ES-I3 (cell line): ENCODE results near the gene PRUNE2.
"Not testable (repeated sequence)": the region's sequence is repeated elsewhere in the genome, so short reads cannot be mapped to it uniquely, and the experiment has no call there.

Experiments
- H3K36me3 ChIP-seq: 2 replicates; pipeline ENCODE4 v1.6.1; 2013; ENCODE audit warnings: mild to moderate bottlenecking, low read length, control low read depth, moderate library complexity; ENCODE audit not compliant: insufficient read depth
- H3K4me1 ChIP-seq: 2 replicates; pipeline ENCODE4 v1.6.1; 2013; ENCODE audit warnings: mild to moderate bottlenecking, control low read depth, low read length; ENCODE audit not compliant: insufficient read depth
- H3K9ac ChIP-seq: 2 replicates; pipeline ENCODE4 v1.6.1; 2013; ENCODE audit warnings: low read depth, mild to moderate bottlenecking, low read length, moderate library complexity
- H3K9me3 ChIP-seq: 2 replicates; pipeline ENCODE4 v1.6.1; 2013; ENCODE audit warnings: mild to moderate bottlenecking, low read length, moderate library complexity; ENCODE audit not compliant: control insufficient read depth, insufficient read depth

Gene PRUNE2

GRCh38 chr9:76873056-76873792 lies 32.7 kb downstream of the PRUNE2 start:
- H3K9me3 ChIP-seq, result no peaks in the 10 kb centered on the region
- H3K9ac ChIP-seq, result no peak overlapping the region
- H3K36me3 ChIP-seq, result no peaks in the 10 kb centered on the region
- H3K4me1 ChIP-seq, result peaks cover 29% of the 10 kb centered on the region; the same call in 1 of the 2 replicates

- H3K4me1 ChIP-seq, result peaks cover 36% of the 10 kb centered on the region
- H3K36me3 ChIP-seq, result no peaks in the 10 kb centered on the region
- H3K9ac ChIP-seq, result no peak overlapping the region
- H3K9me3 ChIP-seq, result no peaks in the 10 kb centered on the region
Observed at GRCh38 chr9:76868897-76869296, 37.0 kb downstream of the PRUNE2 start.

- no peak overlapping the region; the same call in 1 of the 2 replicates for H3K9ac ChIP-seq
- no peaks in the 10 kb centered on the region for H3K36me3 ChIP-seq
- H3K9me3 ChIP-seq, result no peaks in the 10 kb centered on the region
- H3K4me1 ChIP-seq, result peaks cover 27% of the 10 kb centered on the region
Observed at GRCh38 chr9:76866689-76867088, 39.2 kb downstream of the PRUNE2 start.

GRCh38 chr9:76863832-76864231 lies 42.1 kb downstream of the PRUNE2 start:
- Histone ChIP-seq H3K9me3 (no peaks in the 10 kb centered on the region), H3K9ac (no peak overlapping the region), H3K4me1 (peaks cover 31% of the 10 kb centered on the region), H3K36me3 (no peaks in the 10 kb centered on the region)

DNA sequence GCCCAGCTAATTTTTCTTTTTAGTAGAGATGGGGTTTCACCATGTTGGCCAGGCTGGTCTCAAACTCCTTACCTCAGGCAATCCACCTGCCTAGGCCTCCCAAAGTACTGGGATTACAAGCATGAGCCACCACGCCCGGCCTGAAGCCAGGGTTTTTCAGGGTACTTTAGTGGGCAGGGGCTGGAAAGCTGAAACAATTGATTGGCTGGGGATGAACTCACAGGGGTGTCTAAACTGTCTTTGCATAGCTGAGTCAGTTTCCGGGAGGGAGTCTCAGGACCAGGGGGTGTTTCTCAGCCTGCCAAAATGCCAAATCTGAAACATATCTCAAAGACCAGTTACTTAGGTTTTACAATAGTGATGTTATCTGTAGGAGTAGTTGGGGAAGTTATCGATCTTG lies 46.1 kb downstream of the PRUNE2 start:
- H3K9ac ChIP-seq, result no peak overlapping the region
- no peaks in the 10 kb centered on the region for H3K36me3 ChIP-seq
- H3K4me1 ChIP-seq, result peaks cover 11% of the 10 kb centered on the region
- H3K9me3 ChIP-seq, result no peaks in the 10 kb centered on the region

DNA sequence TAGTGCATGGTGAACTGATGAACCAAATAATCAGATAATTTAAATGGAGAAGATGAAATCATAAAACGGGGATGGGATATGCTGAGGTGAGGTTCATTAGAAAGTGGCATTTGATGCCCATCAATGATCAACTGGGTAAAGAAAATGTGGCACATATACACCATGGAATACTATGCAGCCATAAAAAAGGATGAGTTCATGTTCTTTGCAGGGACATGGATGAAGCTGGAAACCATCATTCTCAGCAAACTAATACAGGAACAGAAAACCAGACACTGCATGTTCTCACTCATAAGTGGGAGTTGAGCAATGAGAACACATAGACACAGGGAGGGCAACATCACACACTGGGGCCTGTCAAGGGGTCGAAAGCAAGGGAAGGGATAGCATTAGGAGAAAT lies 47.7 kb downstream of the PRUNE2 start:
- H3K9me3 ChIP-seq, H3K9ac ChIP-seq: not testable (repeated sequence)
- peaks cover 11% of the 10 kb centered on the region for H3K4me1 ChIP-seq

DNA sequence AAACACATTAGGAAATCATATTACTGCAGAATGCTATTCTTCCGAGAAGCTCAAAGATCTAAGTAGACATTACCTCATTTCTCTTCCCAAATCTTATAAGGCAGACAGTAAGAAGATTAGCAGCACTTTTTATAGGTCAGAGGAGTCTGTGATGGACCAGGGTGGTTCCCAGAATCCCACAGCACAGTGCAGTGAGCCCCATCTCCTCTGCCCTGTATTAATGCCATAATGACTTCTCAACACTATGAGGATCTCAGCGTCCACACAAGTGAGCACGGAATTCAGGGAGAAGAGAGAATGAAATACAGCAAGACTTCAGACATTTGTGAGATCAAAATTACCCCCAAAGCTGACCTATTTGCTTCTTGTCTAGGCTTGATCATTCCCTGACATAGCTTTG lies 49.9 kb downstream of the PRUNE2 start:
- Histone ChIP-seq H3K9ac (no peak overlapping the region), H3K36me3 (no peaks in the 10 kb centered on the region), H3K4me1 (peaks cover 11% of the 10 kb centered on the region), H3K9me3 (no peaks in the 10 kb centered on the region)

More for the DNA sequence above, 47.7 kb downstream of the PRUNE2 start:
- not testable (repeated sequence) for H3K36me3 ChIP-seq

DNA sequence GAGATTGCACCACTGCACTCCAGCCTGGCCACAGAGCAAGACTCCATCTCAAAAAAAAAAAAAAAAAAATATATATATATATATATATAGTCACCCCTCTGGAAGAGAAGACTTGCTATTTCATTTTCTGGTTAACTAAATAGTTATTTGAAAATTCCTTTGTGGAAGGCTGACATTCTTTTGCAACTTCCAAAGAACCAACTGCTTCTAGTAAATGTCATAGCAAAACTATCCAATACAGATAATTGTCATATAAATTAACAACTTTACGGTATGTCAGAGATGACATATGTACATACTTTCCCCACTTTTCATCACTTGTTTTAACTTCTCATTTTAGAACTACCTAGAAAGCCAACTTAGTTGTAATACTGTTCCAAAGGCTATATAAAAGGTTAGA lies 50.9 kb downstream of the PRUNE2 start:
- Histone ChIP-seq H3K9ac (no peak overlapping the region), H3K36me3 (peaks cover 2% of the 10 kb centered on the region; the same call in 1 of the 2 replicates), H3K4me1 (peaks cover 7% of the 10 kb centered on the region), H3K9me3 (no peaks in the 10 kb centered on the region)

DNA sequence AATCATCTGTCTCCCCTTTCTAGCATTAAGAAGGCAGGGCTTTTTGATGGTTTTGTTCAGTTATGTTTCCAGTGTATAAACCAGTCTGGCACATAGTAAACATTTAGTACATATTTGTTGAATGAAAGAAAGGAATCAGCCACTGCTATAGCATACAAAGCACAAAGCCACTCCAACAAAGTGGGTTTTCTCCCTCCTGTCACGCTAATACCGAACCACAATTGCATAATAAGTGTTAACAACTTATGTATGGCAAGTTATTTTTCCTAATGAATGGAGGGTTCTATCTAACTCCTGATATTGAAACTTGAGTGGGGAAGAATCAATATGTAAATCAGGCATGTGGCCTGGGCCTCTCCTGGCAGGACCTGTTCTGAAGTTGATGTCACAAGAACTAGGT lies 53.9 kb downstream of the PRUNE2 start:
- Histone ChIP-seq H3K36me3 (peaks cover 5% of the 10 kb centered on the region; the same call in 1 of the 2 replicates), H3K9ac (no peak overlapping the region), H3K4me1 (no peaks in the 10 kb centered on the region), H3K9me3 (no peaks in the 10 kb centered on the region)

DNA sequence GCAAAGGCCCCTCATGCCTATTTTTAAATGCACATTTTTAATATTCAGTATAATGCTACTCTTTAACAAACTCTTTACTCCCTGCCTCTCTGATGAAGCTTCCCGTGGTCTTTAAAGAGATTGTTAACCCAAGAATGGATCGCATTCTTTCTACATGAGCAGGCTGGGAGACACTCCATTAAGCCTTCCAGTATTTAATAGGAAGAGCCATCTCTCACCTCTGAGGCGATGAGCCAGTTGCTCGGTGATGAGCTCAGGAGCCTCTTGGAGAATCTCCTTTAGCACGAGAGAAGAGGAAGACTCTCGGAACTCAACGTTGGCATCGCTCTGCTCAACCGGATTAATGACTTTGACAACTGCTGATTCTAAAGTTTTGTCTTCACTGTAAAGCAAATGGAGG lies 59.6 kb downstream of the PRUNE2 start:
- H3K36me3 ChIP-seq, result peaks cover 5% of the 10 kb centered on the region; the same call in 1 of the 2 replicates
- H3K4me1 ChIP-seq, result peaks cover 4% of the 10 kb centered on the region; the same call in 1 of the 2 replicates

GRCh38 chr9:76845254-76845653 lies 60.7 kb downstream of the PRUNE2 start:
- Histone ChIP-seq H3K36me3 (peaks cover 3% of the 10 kb centered on the region; the same call in 1 of the 2 replicates), H3K9ac (no peak overlapping the region), H3K9me3 (no peaks in the 10 kb centered on the region), H3K4me1 (peaks cover 4% of the 10 kb centered on the region; the same call in 1 of the 2 replicates)

More for the DNA sequence above, 59.6 kb downstream of the PRUNE2 start:
- H3K9me3 ChIP-seq, result no peaks in the 10 kb centered on the region
- no peak overlapping the region for H3K9ac ChIP-seq

- no peaks in the 10 kb centered on the region for H3K36me3 ChIP-seq
- no peak overlapping the region for H3K9ac ChIP-seq
- peaks cover 3% of the 10 kb centered on the region; the same call in 1 of the 2 replicates for H3K9me3 ChIP-seq
- H3K4me1 ChIP-seq, result peaks cover 16% of the 10 kb centered on the region
Observed at GRCh38 chr9:76835571-76836283, 70.2 kb downstream of the PRUNE2 start.

DNA sequence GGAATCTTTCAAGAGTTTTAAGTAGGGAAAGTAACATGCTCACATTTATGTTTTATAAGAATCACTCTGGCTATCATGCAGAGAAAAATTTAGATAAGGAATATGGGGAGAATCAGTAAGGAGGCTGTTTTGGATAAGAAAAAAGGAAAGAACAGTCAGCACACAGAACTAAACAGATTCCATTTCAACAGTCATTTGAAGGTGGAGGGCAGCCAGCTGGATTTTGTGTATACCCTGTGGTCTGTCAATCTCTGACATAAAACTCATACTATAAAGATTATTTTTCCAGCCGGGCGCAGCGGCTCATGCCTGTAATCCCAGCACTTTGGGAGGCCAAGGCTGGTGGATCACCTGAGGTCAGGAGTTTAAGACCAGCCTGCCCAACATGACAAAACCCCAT lies 77.5 kb downstream of the PRUNE2 start:
- no peaks in the 10 kb centered on the region for H3K4me1 ChIP-seq
- no peaks in the 10 kb centered on the region for H3K9me3 ChIP-seq
- no peaks in the 10 kb centered on the region for H3K36me3 ChIP-seq
- H3K9ac ChIP-seq, result no peak overlapping the region

GRCh38 chr9:76827296-76828080 lies 78.4 kb downstream of the PRUNE2 start:
- Histone ChIP-seq H3K4me1 (no peaks in the 10 kb centered on the region), H3K9ac (no peak overlapping the region), H3K9me3 (no peaks in the 10 kb centered on the region)

More at GRCh38 chr9:76827296-76828080, 78.4 kb downstream of the PRUNE2 start:
- no peaks in the 10 kb centered on the region for H3K36me3 ChIP-seq
